HG03342 (cell line): ENCODE results near the gene WARS2.
A peak's percentile ranks its signal among the peaks of the same experiment; 100 is the strongest.
"Not testable (repeated sequence)": the region's sequence is repeated elsewhere in the genome, so short reads cannot be mapped to it uniquely, and the experiment has no call there.

ENCODE experiments used
- ATAC-seq: cut with Tn5 transposase; IDR thresholded peaks from one replicate; pipeline ENCODE4 v1.9.1; 2021; ENCODE audit warnings: mild to moderate bottlenecking, moderate library complexity; ENCODE audit not compliant: unreplicated experiment

WARS2 gene

GRCh38 chr1:119140177-119141019 lies at the start of gene WARS2:
WARS2 (minus strand) TSS chr1:119140653; CDS start chr1:119140644, 9 bp downstream.
- peak; percentile 93 for ATAC-seq

- no peak for ATAC-seq
Observed at GRCh38 chr1:119188926-119189325, 48.5 kb upstream of the WARS2 start.

- no peak for ATAC-seq
Observed at GRCh38 chr1:119187416-119187815, 47.0 kb upstream of the WARS2 start.

GRCh38 chr1:119186471-119186870 lies 46.0 kb upstream of the WARS2 start:
- ATAC-seq: no peak

GRCh38 chr1:119184972-119185371 lies 44.5 kb upstream of the WARS2 start:
- ATAC-seq: no peak

GRCh38 chr1:119181218-119181617 lies 40.8 kb upstream of the WARS2 start:
- ATAC-seq: no peak

GRCh38 chr1:119179051-119179450 lies 38.6 kb upstream of the WARS2 start:
- ATAC-seq: no peak

GRCh38 chr1:119172927-119173326 lies 32.5 kb upstream of the WARS2 start:
- ATAC-seq: not testable (repeated sequence)

- ATAC-seq: not testable (repeated sequence)
Observed at GRCh38 chr1:119171381-119172010, 31.0 kb upstream of the WARS2 start.

GRCh38 chr1:119163396-119163795 lies 22.9 kb upstream of the WARS2 start:
- ATAC-seq: no peak

- no peak for ATAC-seq
Observed at GRCh38 chr1:119160866-119161265, 20.4 kb upstream of the WARS2 start.

GRCh38 chr1:119160409-119160808 lies 20.0 kb upstream of the WARS2 start:
- ATAC-seq: no peak

- ATAC-seq: no peak
Observed at GRCh38 chr1:119159966-119160365, 19.5 kb upstream of the WARS2 start.

- no peak for ATAC-seq
Observed at GRCh38 chr1:119159111-119159510, 18.7 kb upstream of the WARS2 start.

- ATAC-seq: not testable (repeated sequence)
Observed at GRCh38 chr1:119156761-119157160, 16.3 kb upstream of the WARS2 start.

GRCh38 chr1:119155069-119155468 lies 14.6 kb upstream of the WARS2 start:
- ATAC-seq: not testable (repeated sequence)

- no peak for ATAC-seq
Observed at GRCh38 chr1:119150150-119150549, 9.7 kb upstream of the WARS2 start.

GRCh38 chr1:119147661-119148090 lies 7.2 kb upstream of the WARS2 start:
- no peak for ATAC-seq

GRCh38 chr1:119146466-119146865 lies 6.0 kb upstream of the WARS2 start:
- ATAC-seq: no peak

GRCh38 chr1:119144813-119145212 lies 4.4 kb upstream of the WARS2 start:
- no peak for ATAC-seq

GRCh38 chr1:119143706-119144105 lies 3.3 kb upstream of the WARS2 start:
- no peak for ATAC-seq

GRCh38 chr1:119141660-119142059 lies 1.2 kb upstream of the WARS2 start:
- no peak for ATAC-seq
